H9 (cell line): ENCODE results near the gene ZIC5. TPM values are rescaled to one million over a fixed set of nuclear protein-coding genes. Genes with fewer than 3 reads are reported as not detected.
A peak's percentile ranks its signal among the peaks of the same experiment; 100 is the strongest.

ENCODE experiments used
- DNase-seq: peaks from one replicate; pipeline ENCODE4 v3.0.0-alpha.2; 2017
- H2AFZ ChIP-seq: one replicate; pipeline ENCODE4 v1.6.1; 2013; ENCODE audit warnings: mild to moderate bottlenecking, low read length, control low read depth, moderate library complexity
- H2AK5ac ChIP-seq: 2 replicates; pipeline ENCODE4 v1.6.1; 2013; ENCODE audit warnings: low read length, control low read depth, mixed read lengths; ENCODE audit not compliant: insufficient read length
- H2BK120ac ChIP-seq: one replicate; pipeline ENCODE4 v1.6.1; 2013; ENCODE audit warnings: low read depth, mild to moderate bottlenecking, low read length, control low read depth, inconsistent platforms; ENCODE audit not compliant: poor library complexity, severe bottlenecking
- H2BK12ac ChIP-seq: 2 replicates; pipeline ENCODE4 v1.6.1; 2013; ENCODE audit warnings: low read length, control low read depth, mixed read lengths, low read depth; ENCODE audit not compliant: insufficient read length
- H2BK15ac ChIP-seq: 2 replicates; pipeline ENCODE4 v1.6.1; 2013; ENCODE audit warnings: low read depth, low read length, control low read depth
- H2BK20ac ChIP-seq: one replicate; pipeline ENCODE4 v1.6.1; 2013; ENCODE audit warnings: low read depth, mild to moderate bottlenecking, low read length, control low read depth, inconsistent platforms; ENCODE audit not compliant: poor library complexity, severe bottlenecking
- H2BK5ac ChIP-seq: 2 replicates; pipeline ENCODE4 v1.6.1; 2013; ENCODE audit warnings: low read length, control low read depth, mixed read lengths; ENCODE audit not compliant: insufficient read length
- H3K14ac ChIP-seq: 2 replicates; pipeline ENCODE4 v1.6.1; 2013; ENCODE audit warnings: low read length, control low read depth; ENCODE audit not compliant: insufficient read depth
- H3K18ac ChIP-seq: 2 replicates; pipeline ENCODE4 v1.6.1; 2013; ENCODE audit warnings: low read depth, mild to moderate bottlenecking, mixed read lengths, low read length, control low read depth; ENCODE audit not compliant: insufficient read length
- H3K23ac ChIP-seq: 2 replicates; pipeline ENCODE4 v1.6.1; 2013; ENCODE audit warnings: low read length, control low read depth, mixed read lengths, low read depth; ENCODE audit not compliant: insufficient read length
- H3K23me2 ChIP-seq: 2 replicates; pipeline ENCODE4 v1.6.1; 2013; ENCODE audit warnings: low read depth, mild to moderate bottlenecking, mixed read lengths, low read length, control low read depth; ENCODE audit not compliant: insufficient read length, poor library complexity, severe bottlenecking
- H3K27ac ChIP-seq: 2 replicates; pipeline ENCODE4 v1.5.1; 2013; ENCODE audit warnings: low read length, control low read depth, mixed read lengths, low read depth; ENCODE audit not compliant: insufficient read length
- H3K27me3 ChIP-seq: 2 replicates; pipeline ENCODE4 v1.6.1; 2013; ENCODE audit warnings: low read length, control low read depth, inconsistent platforms; ENCODE audit not compliant: insufficient read depth
- H3K4ac ChIP-seq: 2 replicates; pipeline ENCODE4 v1.6.1; 2013; ENCODE audit warnings: low read depth, mild to moderate bottlenecking, control low read depth, inconsistent platforms, low read length, moderate library complexity
- H3K4me1 ChIP-seq: 2 replicates; pipeline ENCODE4 v1.6.1; 2013; ENCODE audit warnings: low read length, control low read depth, inconsistent platforms; ENCODE audit not compliant: insufficient read depth
- H3K4me2 ChIP-seq: 2 replicates; pipeline ENCODE4 v1.6.1; 2013; ENCODE audit warnings: low read length, control low read depth, mixed read lengths; ENCODE audit not compliant: insufficient read length, insufficient read depth
- H3K56ac ChIP-seq: 2 replicates; pipeline ENCODE4 v1.6.1; 2013; ENCODE audit warnings: low read depth, mild to moderate bottlenecking, mixed read lengths, low read length, control low read depth; ENCODE audit not compliant: insufficient read length
- H3K79me1 ChIP-seq: 2 replicates; pipeline ENCODE4 v1.6.1; 2013; ENCODE audit warnings: low read depth, mild to moderate bottlenecking, moderate library complexity, low read length, control low read depth, inconsistent platforms; ENCODE audit not compliant: insufficient read depth, poor library complexity, severe bottlenecking
- H3K79me2 ChIP-seq: 2 replicates; pipeline ENCODE4 v1.6.1; 2013; ENCODE audit warnings: low read length, control low read depth, inconsistent platforms; ENCODE audit not compliant: insufficient read depth
- H3K9ac ChIP-seq: 2 replicates; pipeline ENCODE4 v1.6.1; 2013; ENCODE audit warnings: low read length, control low read depth, mixed read lengths; ENCODE audit not compliant: insufficient read length; ENCODE audit errors: extremely low read depth
- H3K9me3 ChIP-seq: one replicate; pipeline ENCODE4 v1.6.1; 2013; ENCODE audit warnings: low read depth, low read length, inconsistent platforms; ENCODE audit not compliant: control insufficient read depth
- H3T11ph ChIP-seq: one replicate; pipeline ENCODE4 v1.6.1; 2013; ENCODE audit warnings: mild to moderate bottlenecking, low read length, control low read depth, inconsistent platforms
- H4K20me1 ChIP-seq: one replicate; pipeline ENCODE4 v1.6.1; 2013; ENCODE audit not compliant: control insufficient read depth, insufficient read length, insufficient read depth
- H4K5ac ChIP-seq: 2 replicates; pipeline ENCODE4 v1.6.1; 2013; ENCODE audit warnings: low read depth, mild to moderate bottlenecking, mixed read lengths, low read length, control low read depth; ENCODE audit not compliant: insufficient read length
- H4K8ac ChIP-seq: replicated peaks from 2 replicates; pipeline ENCODE4 v1.6.1; 2013; ENCODE audit warnings: low read length, control low read depth, mixed read lengths, low read depth; ENCODE audit not compliant: insufficient read length
- H4K91ac ChIP-seq: 2 replicates; pipeline ENCODE4 v1.6.1; 2013; ENCODE audit warnings: low read depth, mild to moderate bottlenecking, moderate library complexity, mixed read lengths, low read length, control low read depth; ENCODE audit not compliant: insufficient read length
- H3K27ac Mint-ChIP-seq, 3 experiments: 2 replicates in 2 of 3; 3 replicates in 1 of 3; pipeline ENCODE4 v1.8.0; 2020 to 2021; ENCODE audit warnings: mixed read lengths in 3 of 3, mild to moderate bottlenecking in 1 of 3, moderate library complexity in 1 of 3
- H3K27me3 Mint-ChIP-seq: 2 replicates; pipeline ENCODE4 v1.8.0; 2021; ENCODE audit warnings: low read depth, mild to moderate bottlenecking, moderate library complexity, mixed read lengths
- H3K36me3 Mint-ChIP-seq, 3 experiments: 2 replicates in 2 of 3; 3 replicates in 1 of 3; pipeline ENCODE4 v1.8.0; 2020 to 2021; ENCODE audit warnings: low read depth in 3 of 3, mixed read lengths in 3 of 3; ENCODE audit not compliant: insufficient read depth in 1 of 3
- H3K4me1 Mint-ChIP-seq, 2 experiments: 2 replicates each; pipeline ENCODE4 v1.8.0; 2020; ENCODE audit warnings: mixed read lengths in 2 of 2
- H3K4me3 Mint-ChIP-seq, 2 experiments: 2 replicates in 1 of 2; 3 replicates in 1 of 2; pipeline ENCODE4 v1.8.0; 2020 to 2021; ENCODE audit warnings: mild to moderate bottlenecking in 2 of 2, mixed read lengths in 2 of 2, moderate library complexity in 1 of 2
- H3K9me3 Mint-ChIP-seq, 2 experiments: 2 replicates in 1 of 2; 3 replicates in 1 of 2; pipeline ENCODE4 v1.8.0; 2020; ENCODE audit warnings: mild to moderate bottlenecking in 2 of 2, mixed read lengths in 2 of 2, moderate library complexity in 1 of 2
- WGBS: extraction: QIAGEN DNeasy Blood & Tissue Kit; methylation state at CpG from one replicate; pipeline ENCODE4 v1.1.7; 2013; ENCODE audit warnings: missing lambda C conversion rate, low lambda C conversion rate, mixed read lengths; ENCODE audit not compliant: insufficient read length; ENCODE audit errors: extremely low coverage; 5-methylcytosine and 5-hydroxymethylcytosine counted together
- long read RNA-seq: library from polyadenylated mRNA; unstranded; transcript quantifications from one replicate; pipeline ENCODE4 v2.0.0, GENCODE V29; 2020
- total RNA-seq: library from RNA; stranded (reverse); gene quantifications from 2 replicates; pipeline ENCODE4 v1.2.1, GENCODE V29; 2021
- TF ChIP-seq, protein P1 (sequence below): fragments of 200-600 bp; sonication (generic); conservative IDR thresholded peaks from 3 replicates; pipeline ENCODE4 v1.8.0; 2021; ENCODE audit warnings: antibody characterized with exemption, mild to moderate bottlenecking

The ZIC5 gene
- 51.9 and 52.6 TPM in 2 replicates for total RNA-seq
- long read RNA-seq, partial matches to known transcripts, result 0 of 6 reads
- long read RNA-seq, other reads (novel, unspliced or antisense), result 6 of 6 reads

DNA sequence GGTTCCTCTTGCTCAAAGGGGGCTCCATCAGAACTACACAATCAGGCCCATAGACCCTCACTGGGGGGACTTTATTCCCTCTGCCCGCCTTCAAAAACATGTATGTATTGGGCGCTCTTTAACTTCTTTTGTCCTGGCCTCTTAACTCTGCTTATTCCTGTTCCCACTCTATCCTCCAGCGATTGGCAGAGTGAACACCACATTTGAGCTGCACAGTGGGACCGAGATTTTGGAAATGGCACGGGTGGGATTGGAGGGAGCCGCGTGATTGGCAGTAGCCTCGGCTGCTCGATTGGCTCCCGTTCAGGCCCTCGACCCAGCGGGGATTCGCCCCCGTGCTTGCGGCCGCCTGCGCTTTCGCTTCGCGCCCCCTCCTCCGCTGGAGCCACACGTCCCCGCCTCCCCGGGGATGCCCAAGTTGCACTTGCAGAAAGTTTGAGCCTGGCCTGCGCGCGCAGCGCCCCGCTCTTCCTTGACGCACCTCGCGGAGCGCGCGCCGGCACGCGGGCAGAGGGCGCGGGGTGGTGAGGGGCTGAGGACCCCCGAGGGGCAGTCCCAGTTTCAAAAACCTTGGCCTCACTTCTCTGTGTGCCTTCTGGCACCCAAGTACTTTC is at the start of gene ZIC5:
TSS of gene ZIC5 (minus strand) at position 192 of the 614 bp plus-strand sequence. CDS start at position 28, 164 bp downstream.
- Mint-ChIP-seq H3K27me3 (peaks cover 28% of the 10 kb centered on the region), H3K4me1 (peaks cover 52 to 59% of the 10 kb centered on the region in 2 experiments), H3K27ac (peak within 1 kb of the TSS; percentile 68 to 96 (median 76)), H3K9me3 (peaks cover 9 to 12% of the 10 kb centered on the region in 2 experiments; a peak in 4 of 5 replicates), H3K36me3 (peaks cover 21 to 27% (median 25%) of the 10 kb centered on the region in 3 experiments), H3K4me3 (peak within 1 kb of the TSS; percentile 84 to 91)
- Histone ChIP-seq H4K91ac (no peak within 1 kb of the TSS), H2BK5ac (no peak within 1 kb of the TSS), H3K9ac (peak within 1 kb of the TSS; percentile 20), H3K27ac (peak within 1 kb of the TSS; percentile 14), H3K56ac (no peak within 1 kb of the TSS), H2BK20ac (no peak within 1 kb of the TSS), H3K23ac (no peak within 1 kb of the TSS), H4K8ac (no peak within 1 kb of the TSS), H2AFZ (no peak within 1 kb of the TSS), H3K23me2 (peaks cover 38% of the 10 kb centered on the region), H3K79me2 (peaks cover 20% of the 10 kb centered on the region; the same call in 1 of the 2 replicates), H4K5ac (no peak within 1 kb of the TSS), H2BK12ac (no peak within 1 kb of the TSS), H3K18ac (peak within 1 kb of the TSS; percentile 49), H3K14ac (no peak within 1 kb of the TSS), H3K4me2 (peak within 1 kb of the TSS; percentile 76), H2AK5ac (no peak within 1 kb of the TSS), H2BK15ac (no peak within 1 kb of the TSS), H3K4ac (no peak within 1 kb of the TSS), H3K27me3 (no peaks in the 10 kb centered on the region; the same call in 1 of the 2 replicates), H3K79me1 (no peaks in the 10 kb centered on the region), H2BK120ac (no peak within 1 kb of the TSS), H3K9me3 (no peaks in the 10 kb centered on the region), H3K4me1 (peaks cover 5% of the 10 kb centered on the region; the same call in 1 of the 2 replicates), H4K20me1 (no peaks in the 10 kb centered on the region), H3T11ph (no peak within 1 kb of the TSS)
- DNase-seq, result peak; percentile 96
- WGBS, result no CpG with 5 or more reads among the region's 41 CpGs
- TF ChIP-seq, protein P1, sequence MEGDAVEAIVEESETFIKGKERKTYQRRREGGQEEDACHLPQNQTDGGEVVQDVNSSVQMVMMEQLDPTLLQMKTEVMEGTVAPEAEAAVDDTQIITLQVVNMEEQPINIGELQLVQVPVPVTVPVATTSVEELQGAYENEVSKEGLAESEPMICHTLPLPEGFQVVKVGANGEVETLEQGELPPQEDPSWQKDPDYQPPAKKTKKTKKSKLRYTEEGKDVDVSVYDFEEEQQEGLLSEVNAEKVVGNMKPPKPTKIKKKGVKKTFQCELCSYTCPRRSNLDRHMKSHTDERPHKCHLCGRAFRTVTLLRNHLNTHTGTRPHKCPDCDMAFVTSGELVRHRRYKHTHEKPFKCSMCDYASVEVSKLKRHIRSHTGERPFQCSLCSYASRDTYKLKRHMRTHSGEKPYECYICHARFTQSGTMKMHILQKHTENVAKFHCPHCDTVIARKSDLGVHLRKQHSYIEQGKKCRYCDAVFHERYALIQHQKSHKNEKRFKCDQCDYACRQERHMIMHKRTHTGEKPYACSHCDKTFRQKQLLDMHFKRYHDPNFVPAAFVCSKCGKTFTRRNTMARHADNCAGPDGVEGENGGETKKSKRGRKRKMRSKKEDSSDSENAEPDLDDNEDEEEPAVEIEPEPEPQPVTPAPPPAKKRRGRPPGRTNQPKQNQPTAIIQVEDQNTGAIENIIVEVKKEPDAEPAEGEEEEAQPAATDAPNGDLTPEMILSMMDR, result no peak
